Stimulated activated CD4-positive, alpha-beta T cell treated with anti-CD3 and anti-CD28 coated beads, Interleukin-12 subunit alpha, Interleukin-12 subunit beta, amount 100 ng/mL, for 48 hours (primary cell): Measurements from ENCODE around the gene LITAF.

Experiments used
- DNase-seq, 3 donors: peaks; one replicate each; pipeline ENCODE4 v3.0.0-alpha.2; 2020; ENCODE audit warnings: low read depth in 2 of 3, low spot score in 1 of 3

Gene LITAF

DNA sequence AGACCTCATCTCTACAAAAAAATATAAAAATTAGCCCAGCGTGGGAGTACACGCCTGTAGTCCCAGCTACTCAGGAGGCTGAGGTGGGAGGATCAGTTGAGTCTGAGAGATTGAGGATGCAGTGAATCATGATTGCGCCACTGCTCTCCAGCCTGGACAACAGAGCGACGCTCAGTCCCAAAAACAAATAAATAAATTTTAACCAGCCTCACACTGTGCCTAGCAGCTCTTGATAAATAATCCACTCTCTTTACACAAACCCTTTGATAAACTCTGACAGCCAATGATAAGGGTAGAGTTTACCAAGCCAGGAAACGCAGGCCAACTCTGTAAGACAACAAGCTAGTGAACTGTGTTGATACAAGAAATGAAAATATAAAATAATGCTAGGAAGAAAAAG, 32.7 kb downstream of the LITAF start:
- no peak for DNase-seq

DNA sequence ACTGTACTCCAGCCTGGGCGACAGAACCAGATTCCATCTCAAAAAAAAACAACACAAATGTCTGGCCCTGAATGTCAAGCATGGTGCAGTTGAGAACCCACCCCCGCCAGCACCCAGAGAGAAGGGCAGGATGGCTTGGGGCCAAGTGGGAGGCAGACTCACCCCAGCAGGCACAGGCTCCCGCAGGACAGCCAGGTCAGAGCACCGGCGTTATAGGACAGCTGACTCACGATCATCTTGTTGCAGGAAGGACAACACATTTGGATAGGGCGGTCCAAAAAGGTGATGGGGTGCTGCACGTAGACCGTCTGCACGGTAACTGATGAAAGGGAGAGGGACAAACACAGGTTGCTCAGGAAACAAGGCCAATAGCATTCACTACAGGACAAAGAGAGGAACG, 33.3 kb downstream of the LITAF start:
- DNase-seq = no peak

- no peak for DNase-seq
These were observed 34.3 kb downstream of the LITAF start for GRCh38 chr16:11552440-11552839.

GRCh38 chr16:11551842-11552241, 34.9 kb downstream of the LITAF start:
- DNase-seq = no peak

DNA sequence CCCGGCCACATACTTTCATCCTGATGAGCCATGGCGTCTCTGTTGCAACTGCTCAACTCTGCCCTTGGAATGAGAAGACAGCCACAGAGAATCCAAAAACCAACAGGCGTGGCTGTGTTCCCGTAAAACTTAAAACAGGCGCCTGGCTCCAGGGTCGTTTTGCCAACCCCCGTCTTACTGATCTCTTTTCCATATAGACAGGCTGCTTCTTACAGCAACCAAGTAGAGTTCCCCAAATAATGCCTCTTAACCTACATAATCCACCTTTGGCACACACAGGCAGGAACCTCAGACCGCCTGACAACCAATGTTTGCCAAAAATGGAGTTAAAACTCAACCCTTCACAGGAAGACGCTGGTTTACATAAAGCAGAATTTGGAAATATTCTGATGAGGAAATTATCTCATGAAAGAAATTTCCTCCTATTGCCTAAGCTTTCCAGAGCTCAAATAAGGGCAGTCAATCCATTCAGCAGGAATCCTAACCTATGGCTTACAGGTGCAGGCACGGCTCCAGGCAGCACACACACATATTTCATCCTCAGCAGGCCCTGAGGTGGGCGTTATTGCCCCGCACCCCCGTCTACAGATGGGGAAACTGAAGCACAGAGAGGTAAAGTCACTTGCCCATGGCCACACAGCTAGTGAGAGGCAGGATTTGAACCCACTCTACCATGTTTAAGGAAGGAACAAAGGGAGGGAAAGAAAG, 35.8 kb downstream of the LITAF start:
- no peak for DNase-seq

DNA sequence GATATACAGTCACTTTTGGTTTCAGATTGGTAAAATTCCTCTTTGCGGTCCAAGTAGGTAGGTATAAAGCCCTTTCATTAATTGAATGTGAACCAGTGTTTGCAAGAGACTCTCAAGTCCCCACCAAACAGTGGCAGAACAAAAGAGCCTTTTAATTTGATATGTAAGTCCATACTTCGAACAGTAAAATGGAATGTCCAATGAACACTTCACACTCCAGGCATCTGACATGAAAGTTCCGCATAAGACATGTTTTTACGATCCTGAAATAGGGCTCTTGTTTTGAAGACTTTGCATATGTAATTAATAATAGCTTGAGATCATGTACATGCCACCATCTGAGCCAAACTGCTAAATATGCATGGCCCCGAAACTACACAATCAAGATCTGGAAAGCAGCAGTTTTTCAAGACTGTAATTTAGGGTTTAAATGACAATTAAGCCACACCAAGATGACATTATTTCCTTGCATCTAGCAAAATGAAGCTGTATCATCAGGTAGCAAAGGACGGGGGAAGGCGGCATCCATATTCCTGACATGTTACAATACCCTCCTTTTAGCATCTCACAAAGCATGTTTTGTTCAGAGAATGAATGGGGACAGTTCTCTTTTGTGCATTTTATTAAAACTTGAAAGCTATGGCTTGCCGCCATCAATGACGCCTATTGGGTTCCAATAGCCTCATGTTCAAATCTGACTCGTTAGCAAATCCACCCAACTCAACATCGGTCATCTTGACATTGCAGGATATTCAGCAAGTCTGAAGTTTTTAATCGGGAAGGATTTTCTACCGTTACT, 39.4 kb downstream of the LITAF start:
- no peak for DNase-seq

DNA sequence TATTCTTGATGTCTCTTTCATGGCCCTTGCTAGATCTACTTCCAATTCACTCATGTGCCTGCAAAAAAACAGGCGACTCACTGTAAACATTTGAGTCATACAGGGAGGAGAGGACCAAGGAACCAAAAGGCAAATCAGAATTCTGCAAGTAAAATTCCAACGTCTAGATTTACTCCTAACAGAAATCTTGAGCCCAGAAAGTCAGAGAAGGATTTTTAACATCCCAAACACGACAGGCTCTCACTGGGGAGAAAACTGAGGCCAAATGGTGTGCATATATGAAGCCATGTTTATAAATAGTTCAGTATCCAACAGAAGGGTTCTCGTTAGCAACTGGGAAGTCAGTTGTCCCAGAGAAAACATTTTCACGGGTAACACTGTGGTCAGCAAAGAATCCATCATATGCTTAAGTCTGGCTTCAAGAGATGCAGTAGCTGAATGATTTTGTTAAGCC, 40.1 kb downstream of the LITAF start:
- DNase-seq = no peak

GRCh38 chr16:11543661-11544393, 42.9 kb downstream of the LITAF start:
- DNase-seq = no peak

GRCh38 chr16:11542069-11542744, 44.5 kb downstream of the LITAF start:
- no peak for DNase-seq

- DNase-seq = no peak
These were observed 47.1 kb downstream of the LITAF start for GRCh38 chr16:11539641-11540050.

- DNase-seq = no peak
These were observed 47.8 kb downstream of the LITAF start for GRCh38 chr16:11538880-11539279.

- no peak for DNase-seq
These were observed 50.4 kb downstream of the LITAF start for GRCh38 chr16:11536104-11536866.

GRCh38 chr16:11535494-11535893, 51.2 kb downstream of the LITAF start:
- no peak for DNase-seq

GRCh38 chr16:11534262-11534661, 52.5 kb downstream of the LITAF start:
- DNase-seq = no peak

DNA sequence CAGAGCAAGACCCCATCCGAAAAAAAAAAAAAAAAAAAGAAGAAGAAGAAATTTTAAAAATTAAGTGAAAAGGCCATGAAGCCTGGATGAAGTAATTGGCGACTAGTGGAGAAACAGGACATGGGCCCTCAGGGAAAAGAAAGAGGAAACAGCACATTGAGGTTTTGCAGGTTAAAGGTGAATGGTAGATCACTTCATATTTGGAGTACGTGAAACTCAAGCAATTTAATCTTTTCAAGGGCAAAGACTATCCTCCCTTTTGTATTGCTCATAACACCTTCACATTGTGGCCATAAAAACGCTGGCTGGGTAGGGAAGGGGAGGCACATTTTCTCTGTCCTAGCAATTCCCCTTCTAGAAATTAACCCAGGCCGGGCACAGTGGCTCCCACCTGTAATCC, 53.1 kb downstream of the LITAF start:
- DNase-seq = no peak

DNA sequence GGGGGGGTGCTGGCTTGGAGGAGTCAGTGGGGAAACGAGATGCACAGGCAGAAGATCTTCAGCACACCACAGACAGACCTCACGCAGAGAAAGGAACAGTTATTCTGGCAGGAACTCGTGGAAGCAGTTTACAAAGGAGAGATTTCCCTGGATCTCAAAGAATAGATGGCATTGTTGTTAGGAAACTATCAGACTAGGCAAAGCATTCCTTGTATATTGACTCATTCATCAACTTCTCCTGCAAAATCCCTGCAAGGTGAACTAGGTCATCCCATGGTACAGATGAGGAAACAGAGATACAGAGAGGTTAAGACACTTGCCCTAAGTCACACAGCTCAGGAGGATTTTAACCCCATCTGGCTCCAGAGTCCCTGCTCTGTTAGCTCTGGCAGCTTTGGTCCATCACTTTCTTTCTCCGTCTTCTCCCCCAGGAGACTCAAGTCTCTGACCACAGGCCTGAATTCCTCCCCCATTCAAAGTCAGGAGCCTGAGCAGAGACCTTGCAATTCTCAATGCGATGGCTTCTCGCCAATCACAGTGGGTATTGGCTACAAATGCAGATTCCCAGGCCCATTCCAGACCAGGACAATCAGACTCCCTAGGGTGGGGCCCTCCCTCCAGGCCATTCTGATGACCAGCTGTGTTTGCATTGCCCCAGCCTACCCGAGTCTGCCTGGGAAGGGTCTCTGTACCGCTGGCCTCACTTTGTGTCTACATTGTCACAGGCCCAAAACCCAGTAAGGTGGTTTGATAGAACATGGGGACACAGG, 56.4 kb downstream of the LITAF start:
- DNase-seq = no peak

GRCh38 chr16:11529285-11529684, 57.4 kb downstream of the LITAF start:
- no peak for DNase-seq

DNA sequence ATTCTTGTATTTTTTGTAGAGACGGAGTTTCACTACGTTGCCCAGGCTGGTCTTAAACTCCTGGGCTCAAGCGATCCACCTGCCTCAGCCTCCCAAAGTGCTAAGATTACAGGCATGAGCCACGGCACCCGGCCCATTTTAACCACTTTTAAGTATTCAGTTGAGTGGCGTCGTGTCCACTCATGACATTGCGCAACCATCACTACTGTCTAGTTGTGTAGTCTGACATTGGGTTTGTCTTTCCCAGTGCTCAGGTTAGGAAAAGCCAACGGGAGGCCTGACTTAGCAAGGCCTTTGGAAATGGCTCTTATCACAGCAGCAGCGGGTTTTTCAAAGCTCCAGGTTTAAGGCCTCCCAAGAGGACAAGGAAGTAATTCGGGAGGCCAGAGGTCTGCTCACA, 58.7 kb downstream of the LITAF start:
- no peak for DNase-seq

GRCh38 chr16:11526655-11527350, 59.9 kb downstream of the LITAF start:
- no peak for DNase-seq
